Measurements from ENCODE around the gene COLEC11.
"Not testable (repeated sequence)": the region's sequence is repeated elsewhere in the genome, so short reads cannot be mapped to it uniquely, and the experiment has no call there.

COLEC11 gene

DNA sequence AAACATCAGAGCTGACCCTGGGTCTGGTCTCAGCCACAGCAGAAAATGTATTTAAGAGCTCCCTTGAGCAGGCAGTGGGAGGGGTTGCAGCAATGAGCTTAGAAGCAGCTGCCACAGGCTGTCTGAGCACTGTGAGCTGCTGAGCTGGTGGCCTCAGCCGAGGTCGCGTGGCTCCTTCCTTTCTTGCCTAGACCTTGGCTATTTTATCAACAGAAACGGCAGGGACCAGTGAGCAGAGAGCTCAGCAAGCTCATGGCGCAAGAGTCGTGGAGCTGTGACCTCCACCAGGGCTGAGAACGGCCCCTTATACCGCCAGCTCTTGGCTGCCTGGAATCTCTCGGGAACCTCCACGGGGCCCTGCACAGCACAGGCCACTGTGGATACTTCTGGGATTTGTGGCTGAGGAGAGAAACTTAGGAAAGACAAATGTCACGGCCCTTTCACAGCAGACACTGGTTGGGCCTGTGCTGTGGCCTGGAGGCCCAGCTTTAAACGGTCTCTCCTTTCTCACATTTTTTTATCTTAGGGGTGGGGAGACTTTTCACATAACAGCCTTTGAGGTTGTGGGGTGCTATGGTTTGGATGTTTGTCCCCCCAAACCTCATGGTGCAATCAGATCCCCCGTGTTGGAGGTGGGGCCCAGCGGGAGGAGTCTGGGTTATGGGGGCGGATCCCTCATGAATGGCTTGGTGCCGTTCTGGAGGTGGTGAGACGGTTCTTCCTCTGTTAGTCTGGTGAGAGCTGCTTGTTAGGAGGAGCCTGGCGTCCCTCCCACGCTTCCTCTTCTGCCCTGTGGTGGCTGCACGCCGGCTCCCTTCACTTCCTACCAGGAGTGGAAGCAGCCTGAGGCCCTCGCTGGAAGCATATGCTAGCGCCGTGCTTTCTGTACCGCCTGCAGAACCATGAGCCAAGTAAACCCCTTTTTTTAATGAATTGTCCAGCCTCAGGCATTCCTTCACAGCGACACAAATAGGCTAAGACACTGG, 64.8 kb downstream of the COLEC11 start:
- TF ChIP-seq POLR2A (IDR thresholded peaks at IDR 0.05; ENCODE audit: low read depth, low read length): no peak
- no peak for FAIRE-seq
- DNase-seq (ENCODE audit: insufficient read length, low spot score): no peak

DNA sequence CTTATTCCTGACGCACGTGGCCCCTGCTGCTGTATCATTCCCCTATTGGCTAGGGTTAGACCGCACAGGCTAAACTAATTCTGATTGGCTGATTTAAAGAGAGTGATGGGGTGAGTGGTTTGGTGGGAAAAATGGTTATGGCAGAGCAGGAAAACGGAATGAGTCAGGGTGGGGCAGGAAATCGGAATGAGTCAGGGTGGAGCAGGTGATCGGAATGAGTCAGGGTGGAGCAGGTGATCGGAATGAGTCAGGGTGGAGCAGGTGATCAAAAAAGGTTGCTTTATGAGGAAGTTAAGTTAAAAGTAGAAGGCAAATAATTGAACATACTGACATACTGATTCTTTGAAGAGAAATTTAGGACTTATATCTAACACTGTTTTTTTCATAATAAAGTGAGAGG, 65.7 kb downstream of the COLEC11 start:
- FAIRE-seq; DNase-seq (ENCODE audit: insufficient read length, low spot score): not testable (repeated sequence)

DNA sequence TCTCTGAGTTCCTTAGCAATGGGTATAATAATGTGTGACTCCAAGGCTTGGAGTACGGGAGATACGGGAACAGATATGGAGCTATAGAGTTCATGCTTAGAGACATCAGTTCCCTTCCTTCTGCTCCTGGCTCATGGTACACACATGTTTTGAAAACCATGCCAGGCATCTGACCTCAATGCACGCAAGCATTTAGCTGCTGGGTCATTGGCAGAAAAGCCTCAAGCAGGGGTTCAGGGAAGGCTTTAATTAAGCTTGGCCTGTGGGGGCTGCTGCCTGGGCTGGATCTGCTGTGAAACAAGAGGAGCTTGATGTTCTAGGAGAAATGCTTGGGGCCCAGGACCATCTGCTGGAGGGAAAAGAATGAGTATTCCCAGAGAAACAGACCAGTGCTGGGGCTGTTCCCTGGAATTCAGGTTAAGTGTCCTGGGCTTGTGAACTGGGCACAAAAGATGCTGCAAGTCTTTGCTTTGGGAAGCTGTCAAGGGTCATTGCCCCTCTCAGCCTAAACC, 66.3 kb downstream of the COLEC11 start:
- no peak for DNase-seq (ENCODE audit: insufficient read length, low spot score)
- no peak for FAIRE-seq
- no peak for TF ChIP-seq POLR2A (IDR thresholded peaks at IDR 0.05; ENCODE audit: low read depth, low read length)

DNA sequence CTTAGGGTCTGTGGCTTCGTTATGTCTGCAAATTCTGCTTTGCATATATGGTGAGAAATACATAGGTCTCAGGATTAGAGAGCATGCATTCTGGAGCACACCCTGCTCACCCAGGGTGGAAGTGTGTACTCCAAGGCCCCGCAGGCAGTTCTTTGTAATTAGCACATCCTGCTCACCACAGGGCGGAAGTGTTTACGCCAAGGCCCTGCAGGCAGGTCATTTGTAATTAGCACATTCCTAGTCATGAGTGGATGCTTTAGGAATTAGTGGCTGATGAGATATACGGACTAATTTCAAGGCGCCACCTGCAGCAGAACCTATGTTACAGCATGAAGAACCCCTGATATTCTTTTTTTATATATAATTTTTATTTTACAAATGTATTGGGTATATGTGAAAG, 67.3 kb downstream of the COLEC11 start:
- DNase-seq (ENCODE audit: insufficient read length, low spot score): no peak
- no peak for TF ChIP-seq POLR2A (IDR thresholded peaks at IDR 0.05; ENCODE audit: low read depth, low read length)
- FAIRE-seq: no peak

DNA sequence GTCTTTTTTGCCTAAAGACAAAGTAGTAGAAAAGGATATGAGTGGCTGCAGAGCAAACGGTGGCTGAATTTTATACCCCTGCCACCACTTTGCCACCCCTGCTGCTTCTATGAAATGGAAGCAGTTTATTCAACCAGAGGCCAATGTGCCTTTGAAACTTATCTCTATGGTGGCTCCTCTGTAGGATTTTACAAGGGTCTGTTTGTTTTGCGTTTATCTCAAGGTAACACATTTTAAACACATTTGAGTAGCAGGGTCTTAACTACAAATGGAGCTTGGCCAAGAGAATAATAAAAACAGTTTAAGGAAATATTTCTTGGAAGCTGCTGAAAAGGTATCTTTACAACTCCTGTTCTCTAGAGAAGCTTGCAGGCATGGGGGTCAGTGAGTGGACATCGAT, 69.2 kb downstream of the COLEC11 start:
- no peak for FAIRE-seq
- no peak for TF ChIP-seq POLR2A (IDR thresholded peaks at IDR 0.05; ENCODE audit: low read depth, low read length)

DNA sequence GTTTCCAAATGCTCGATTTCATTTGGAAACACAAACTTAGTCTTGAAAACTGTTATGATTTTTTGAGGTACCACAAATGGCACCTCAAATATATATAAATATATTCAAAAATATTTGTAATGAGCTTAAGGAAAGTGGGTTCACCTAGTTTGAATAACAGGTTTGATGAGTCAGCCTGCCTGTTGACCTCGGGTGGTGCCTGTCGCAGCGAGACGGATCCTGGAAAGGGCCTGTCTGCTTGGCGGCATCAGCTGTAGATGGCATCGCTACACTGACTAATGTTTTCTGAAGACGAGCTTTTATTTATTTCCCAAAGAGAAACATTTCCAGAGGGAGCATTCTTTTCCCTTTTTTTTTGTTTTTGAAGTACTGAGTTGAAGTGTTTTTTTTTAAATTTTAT, 70.0 kb downstream of the COLEC11 start:
- TF ChIP-seq POLR2A (IDR thresholded peaks at IDR 0.05; ENCODE audit: low read depth, low read length): no peak
- FAIRE-seq: no peak
- no peak for DNase-seq (ENCODE audit: insufficient read length, low spot score)

More for the DNA sequence above, 69.2 kb downstream of the COLEC11 start:
- no peak for DNase-seq (ENCODE audit: insufficient read length, low spot score)

DNA sequence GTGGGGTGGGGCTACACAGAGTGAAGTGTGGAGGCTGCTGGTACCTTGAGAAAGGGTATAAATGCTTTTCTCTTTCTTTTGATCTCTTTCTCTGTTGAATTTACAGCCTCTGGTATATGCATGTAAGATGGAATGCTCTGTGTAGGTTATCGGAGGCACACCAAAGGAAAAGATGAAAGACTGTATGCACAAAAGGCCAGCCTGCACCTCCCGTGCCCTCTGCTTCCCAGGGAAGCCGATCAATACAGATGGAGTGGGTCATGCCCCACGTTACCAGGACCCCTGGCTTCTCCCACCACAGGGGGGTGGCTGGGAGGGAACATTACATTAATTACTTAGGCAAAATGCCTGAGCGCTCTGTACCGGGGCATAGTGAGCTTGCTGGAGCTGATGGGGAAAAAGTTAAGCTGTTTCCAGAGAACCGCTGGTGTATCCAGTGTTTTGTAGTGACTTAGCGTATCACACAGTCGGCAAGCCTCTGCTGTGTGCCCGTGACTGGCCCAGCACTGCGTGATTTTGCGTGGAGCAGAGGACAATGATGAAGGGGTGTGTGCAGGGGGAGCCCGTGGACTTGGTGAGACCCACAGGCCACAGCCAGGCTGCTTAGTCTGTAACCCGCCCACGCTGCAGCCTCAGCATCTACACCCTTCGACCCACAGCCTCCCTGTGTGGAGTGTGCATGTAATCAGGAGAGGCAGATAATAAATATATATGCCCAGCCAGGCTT, 71.1 kb downstream of the COLEC11 start:
- no peak for DNase-seq (ENCODE audit: insufficient read length, low spot score)
- TF ChIP-seq POLR2A (IDR thresholded peaks at IDR 0.05; ENCODE audit: low read depth, low read length): no peak
- no peak for FAIRE-seq

DNA sequence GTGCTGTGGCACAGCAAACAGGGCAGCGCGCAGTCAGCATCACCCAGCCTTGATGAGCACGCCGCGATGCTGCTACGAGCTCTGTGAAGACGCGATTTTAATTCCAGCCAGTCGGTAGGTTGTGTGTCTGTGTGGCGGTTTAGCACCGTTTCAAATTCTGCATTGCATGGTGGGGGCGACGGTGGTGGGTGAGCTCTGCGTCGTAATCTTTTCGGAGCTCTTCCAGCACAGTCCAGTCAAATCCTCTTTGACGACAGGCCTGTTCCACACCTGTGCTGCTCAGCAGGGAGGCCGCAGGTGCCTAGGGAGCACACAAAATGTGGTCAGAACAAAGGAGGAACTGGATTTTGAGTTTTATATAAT, 71.7 kb downstream of the COLEC11 start:
- DNase-seq (ENCODE audit: insufficient read length, low spot score) (no peak), FAIRE-seq (no peak)
- no peak for TF ChIP-seq POLR2A (IDR thresholded peaks at IDR 0.05; ENCODE audit: low read depth, low read length)

DNA sequence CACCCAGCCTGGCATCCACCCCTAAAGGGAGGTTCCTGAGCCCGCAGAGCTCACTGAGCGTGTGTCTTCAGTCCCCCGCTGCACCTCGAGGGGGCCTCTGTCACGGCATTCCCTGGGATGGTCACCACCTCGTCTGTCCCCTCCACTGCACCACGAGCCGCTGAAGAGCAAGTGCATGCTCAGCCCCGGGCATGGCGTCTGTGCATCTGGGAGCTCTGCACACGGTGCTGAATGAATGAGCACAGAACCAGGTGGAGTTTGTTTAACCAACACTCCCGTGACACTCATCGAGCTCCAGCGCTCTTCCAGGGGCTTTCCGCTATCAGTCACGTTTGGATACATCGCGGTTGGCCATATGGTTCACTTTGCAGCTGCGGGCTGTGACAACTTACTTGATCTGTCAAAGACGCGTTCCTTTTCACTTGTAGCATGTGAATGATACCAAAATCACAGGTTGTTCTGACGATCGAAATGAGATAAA, 72.3 kb downstream of the COLEC11 start:
- no peak for TF ChIP-seq POLR2A (IDR thresholded peaks at IDR 0.05; ENCODE audit: low read depth, low read length)
- FAIRE-seq: no peak
- no peak for DNase-seq (ENCODE audit: insufficient read length, low spot score)

DNA sequence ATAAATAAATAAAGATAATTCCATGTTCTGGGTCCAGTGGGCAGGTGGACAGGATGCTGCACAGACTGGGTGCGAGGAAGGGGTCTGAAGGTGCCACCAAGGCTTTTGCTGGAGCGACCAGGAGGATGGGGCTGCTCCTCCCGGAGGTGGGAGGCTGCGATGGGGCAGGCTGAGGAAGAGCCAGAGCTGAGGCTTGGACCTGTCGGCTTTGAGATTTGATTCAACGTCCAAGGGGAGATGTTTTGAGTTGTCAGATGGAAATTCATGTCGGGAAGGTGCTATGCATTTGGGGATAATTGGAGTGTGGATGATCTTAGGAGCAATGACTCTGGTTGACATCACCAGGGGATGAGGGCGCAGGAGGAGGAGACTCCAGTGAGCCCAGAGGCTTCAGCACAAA, 74.7 kb downstream of the COLEC11 start:
- TF ChIP-seq POLR2A (IDR thresholded peaks at IDR 0.05; ENCODE audit: low read depth, low read length): no peak
- FAIRE-seq: no peak
- no peak for DNase-seq (ENCODE audit: insufficient read length, low spot score)

DNA sequence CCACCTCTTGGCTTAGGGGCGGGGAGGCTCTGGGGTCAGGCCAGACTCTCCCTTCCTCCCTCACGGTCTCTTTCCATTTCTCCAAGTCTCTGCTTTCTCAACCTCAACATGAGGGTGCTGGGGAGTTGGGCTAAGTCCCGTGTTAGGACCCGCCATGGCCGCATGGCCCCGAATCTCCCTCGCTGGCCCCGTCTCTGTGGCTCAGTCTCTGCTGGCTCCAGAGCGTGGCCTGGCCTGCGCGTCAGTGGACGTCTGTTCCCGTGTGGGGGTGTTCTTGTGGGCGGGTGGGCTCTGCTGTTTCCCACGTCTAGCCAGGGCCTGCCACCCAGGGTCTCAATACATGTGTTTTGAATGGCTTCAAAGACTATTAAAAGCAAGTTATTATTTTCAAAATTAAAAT, 75.5 kb downstream of the COLEC11 start:
- TF ChIP-seq POLR2A (IDR thresholded peaks at IDR 0.05; ENCODE audit: low read depth, low read length): no peak
- FAIRE-seq: no peak
- no peak for DNase-seq (ENCODE audit: insufficient read length, low spot score)

DNA sequence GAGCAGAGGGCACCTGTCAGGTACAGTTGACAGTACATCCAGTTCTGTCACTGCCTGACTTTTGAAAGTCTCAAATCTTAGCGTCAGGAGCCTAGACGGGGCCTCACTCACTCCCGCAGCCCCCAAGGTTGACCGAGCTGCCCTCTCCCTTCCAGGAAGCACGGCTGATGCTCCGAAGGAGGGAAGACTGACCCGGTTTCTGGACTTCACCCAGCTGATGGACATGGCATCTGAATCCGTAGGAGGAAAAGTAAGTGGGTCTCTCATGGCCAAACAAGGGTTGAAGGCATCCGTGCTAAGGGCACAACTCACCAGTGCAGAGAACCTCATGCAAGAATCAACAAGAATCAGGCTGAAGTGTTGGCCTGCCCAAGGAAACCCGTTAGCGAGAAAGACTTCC, 76.0 kb downstream of the COLEC11 start:
- FAIRE-seq (no peak), DNase-seq (ENCODE audit: insufficient read length, low spot score) (no peak)
- no peak for TF ChIP-seq POLR2A (IDR thresholded peaks at IDR 0.05; ENCODE audit: low read depth, low read length)

DNA sequence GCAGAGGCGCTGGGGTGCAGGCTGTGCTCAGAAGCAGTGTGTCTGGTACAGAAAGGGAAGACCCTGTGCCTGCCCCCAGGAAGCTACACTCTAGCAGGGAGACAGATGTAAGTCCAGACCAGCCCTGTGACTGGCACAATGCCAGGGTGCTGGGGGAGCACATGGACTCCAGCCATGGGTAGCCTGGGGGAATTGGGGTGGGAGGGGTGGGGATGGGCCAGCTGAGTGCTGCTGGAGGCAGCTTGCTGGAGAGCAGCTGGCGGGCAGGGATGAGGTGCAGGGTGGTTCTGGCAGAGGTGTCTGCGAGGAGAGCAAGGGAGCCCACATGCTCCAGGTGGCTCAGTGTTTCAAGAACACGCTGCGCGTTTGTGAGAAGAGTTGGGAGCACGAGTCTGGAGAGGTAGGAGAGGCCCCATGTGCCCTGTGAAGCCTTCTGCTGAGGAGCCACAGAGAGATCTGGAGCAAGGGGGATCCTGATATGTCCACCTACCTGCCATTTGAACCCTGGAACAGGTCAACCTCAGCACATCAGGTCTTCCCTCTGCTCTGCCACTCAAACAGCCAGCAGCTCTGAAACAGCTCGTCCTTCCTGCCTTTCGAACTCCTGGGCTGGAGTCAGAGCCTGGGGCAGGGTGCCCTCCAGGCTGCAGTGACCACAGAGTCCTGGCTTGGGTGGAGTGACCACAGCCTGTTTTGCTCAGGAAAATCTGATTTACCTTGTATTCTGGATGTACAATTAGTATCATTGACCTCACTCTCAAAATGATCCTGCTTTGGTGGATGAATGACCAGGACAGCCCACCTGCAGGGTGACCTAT, 78.2 kb downstream of the COLEC11 start:
- TF ChIP-seq POLR2A (IDR thresholded peaks at IDR 0.05; ENCODE audit: low read depth, low read length): no peak
- FAIRE-seq (no peak), DNase-seq (ENCODE audit: insufficient read length, low spot score) (no peak)
